Measurements from ENCODE around the gene RALGPS1. TPM values are rescaled to one million over a fixed set of nuclear protein-coding genes. Genes with fewer than 3 reads are reported as not detected.

Gene RALGPS1
- total RNA-seq, 6 donors from 2014 or later, result 12.3 to 52.4 (median 17.1) TPM

DNA sequence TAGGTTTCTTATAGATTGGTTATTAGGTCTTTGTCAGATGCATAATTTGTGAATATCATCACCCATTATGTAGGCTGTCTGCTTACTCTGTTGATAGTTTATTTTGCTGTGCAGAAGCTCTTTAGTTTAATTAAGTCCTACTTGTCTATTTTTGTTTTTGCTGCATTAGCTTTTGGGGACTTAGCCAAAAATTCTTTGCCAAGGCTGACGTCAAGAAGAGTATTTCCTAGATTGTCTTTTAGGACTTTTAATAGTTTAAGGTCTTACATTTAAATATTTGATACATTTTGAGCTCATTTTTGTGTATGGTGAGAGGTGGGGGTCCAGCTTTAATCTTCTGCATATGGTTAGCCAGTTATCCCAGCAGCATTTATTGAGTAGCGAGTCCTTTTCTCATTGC, 232.7 kb downstream of the RALGPS1 start:
- DNase-seq, result no peak
- no peak for TF ChIP-seq POLR2A (IDR thresholded peaks at IDR 0.05)
- no peak for TF ChIP-seq EP300 (IDR thresholded peaks at IDR 0.05)
- TF ChIP-seq, protein P1, sequence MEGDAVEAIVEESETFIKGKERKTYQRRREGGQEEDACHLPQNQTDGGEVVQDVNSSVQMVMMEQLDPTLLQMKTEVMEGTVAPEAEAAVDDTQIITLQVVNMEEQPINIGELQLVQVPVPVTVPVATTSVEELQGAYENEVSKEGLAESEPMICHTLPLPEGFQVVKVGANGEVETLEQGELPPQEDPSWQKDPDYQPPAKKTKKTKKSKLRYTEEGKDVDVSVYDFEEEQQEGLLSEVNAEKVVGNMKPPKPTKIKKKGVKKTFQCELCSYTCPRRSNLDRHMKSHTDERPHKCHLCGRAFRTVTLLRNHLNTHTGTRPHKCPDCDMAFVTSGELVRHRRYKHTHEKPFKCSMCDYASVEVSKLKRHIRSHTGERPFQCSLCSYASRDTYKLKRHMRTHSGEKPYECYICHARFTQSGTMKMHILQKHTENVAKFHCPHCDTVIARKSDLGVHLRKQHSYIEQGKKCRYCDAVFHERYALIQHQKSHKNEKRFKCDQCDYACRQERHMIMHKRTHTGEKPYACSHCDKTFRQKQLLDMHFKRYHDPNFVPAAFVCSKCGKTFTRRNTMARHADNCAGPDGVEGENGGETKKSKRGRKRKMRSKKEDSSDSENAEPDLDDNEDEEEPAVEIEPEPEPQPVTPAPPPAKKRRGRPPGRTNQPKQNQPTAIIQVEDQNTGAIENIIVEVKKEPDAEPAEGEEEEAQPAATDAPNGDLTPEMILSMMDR (IDR thresholded peaks at IDR 0.05), result no peak
- no peak for TF ChIP-seq POLR2AphosphoS5 (IDR thresholded peaks at IDR 0.05)
- ATAC-seq (ENCODE audit: low FRiP score in 2 of 2), result no peak
- Histone ChIP-seq H3K27me3 (no peaks in the 10 kb centered on the region), H3K27ac (no peak overlapping the region), H3K4me3 (no peak overlapping the region), H3K4me1 (no peaks in the 10 kb centered on the region), H3K36me3 (no peaks in the 10 kb centered on the region), H3K9me3 (no peaks in the 10 kb centered on the region)
- WGBS, 2 donors, result 89 to 95% methylated on average over 2 of the region's 2 CpGs

DNA sequence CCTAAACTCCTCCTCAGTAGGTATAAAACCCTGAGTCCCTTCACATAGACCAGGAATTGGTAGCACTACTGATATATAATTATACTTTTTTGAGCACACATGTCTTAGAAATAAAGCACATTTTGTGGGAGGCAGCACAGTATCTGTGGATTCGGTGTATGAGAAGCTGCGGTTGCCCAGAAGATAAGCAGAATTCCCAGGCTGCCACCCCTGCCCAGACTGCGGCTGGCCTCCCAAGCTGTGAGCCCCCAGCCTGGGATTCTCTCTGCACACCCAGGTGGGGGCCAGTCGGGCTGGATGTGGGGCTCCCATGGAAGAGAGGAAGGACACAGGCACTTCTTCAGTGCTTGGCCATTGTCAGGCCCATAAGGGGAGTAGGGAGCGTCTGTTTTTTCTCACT, 233.4 kb downstream of the RALGPS1 start:
- DNase-seq (no peak), ATAC-seq (ENCODE audit: low FRiP score in 2 of 2) (no peak)
- no peaks in the 10 kb centered on the region for H3K27me3 ChIP-seq
- H3K4me1 ChIP-seq, result no peaks in the 10 kb centered on the region
- no peak overlapping the region for H3K4me3 ChIP-seq
- H3K27ac ChIP-seq, result no peak overlapping the region
- TF ChIP-seq POLR2A (IDR thresholded peaks at IDR 0.05), result no peak
- TF ChIP-seq POLR2AphosphoS5 (IDR thresholded peaks at IDR 0.05), result no peak
- TF ChIP-seq, protein P1 (IDR thresholded peaks at IDR 0.05), result no peak
- TF ChIP-seq EP300 (IDR thresholded peaks at IDR 0.05), result no peak
- no peaks in the 10 kb centered on the region for H3K36me3 ChIP-seq
- H3K9me3 ChIP-seq, result no peaks in the 10 kb centered on the region
- 95 to 97% methylated on average over 3 to 5 of the region's 5 CpGs for WGBS, 2 donors

GRCh38 chr9:127149010-127149409, 234.4 kb downstream of the RALGPS1 start:
- Histone ChIP-seq H3K27ac (no peak overlapping the region), H3K9me3 (no peaks in the 10 kb centered on the region), H3K4me1 (peaks cover 0 to 4% (median 3%) of the 10 kb centered on the region in 4 donors), H3K27me3 (no peaks in the 10 kb centered on the region), H3K36me3 (no peaks in the 10 kb centered on the region), H3K4me3 (no peak overlapping the region)
- DNase-seq, result no peak
- ATAC-seq (ENCODE audit: low FRiP score in 2 of 2), result no peak
- 96 to 98% methylated on average over 6 to 7 of the region's 7 CpGs for WGBS, 2 donors
- TF ChIP-seq, protein P1 (IDR thresholded peaks at IDR 0.05), result no peak
- TF ChIP-seq EP300 (IDR thresholded peaks at IDR 0.05) (no peak), POLR2A (IDR thresholded peaks at IDR 0.05) (no peak), POLR2AphosphoS5 (IDR thresholded peaks at IDR 0.05) (no peak)

GRCh38 chr9:127149463-127150390, 235.1 kb downstream of the RALGPS1 start:
- Histone ChIP-seq H3K27me3 (no peaks in the 10 kb centered on the region), H3K27ac (no peak overlapping the region), H3K4me3 (no peak overlapping the region), H3K9me3 (no peaks in the 10 kb centered on the region), H3K4me1 (peaks cover 0 to 10% (median 5%) of the 10 kb centered on the region in 4 donors), H3K36me3 (no peaks in the 10 kb centered on the region)
- 84 to 86% methylated on average over 6 of the region's 6 CpGs for WGBS, 2 donors
- DNase-seq, result no peak
- TF ChIP-seq, protein P1 (IDR thresholded peaks at IDR 0.05), result no peak
- TF ChIP-seq POLR2AphosphoS5 (IDR thresholded peaks at IDR 0.05) (no peak), EP300 (IDR thresholded peaks at IDR 0.05) (no peak), POLR2A (IDR thresholded peaks at IDR 0.05) (no peak)
- ATAC-seq (ENCODE audit: low FRiP score in 2 of 2), result no peak
